ENCODE measurements around the gene RNF111.

Gene RNF111

GRCh38 chr15:58987491-58988005, at the start of gene RNF111:
Gene RNF111, plus strand, starts transcription at chr15:58987663. Its CDS starts 43,160 bp downstream, at chr15:59030823.
- DNase-seq (ENCODE audit: low read depth in 3 of 3) = peak; percentile 75 to 83 (median 83)

DNA sequence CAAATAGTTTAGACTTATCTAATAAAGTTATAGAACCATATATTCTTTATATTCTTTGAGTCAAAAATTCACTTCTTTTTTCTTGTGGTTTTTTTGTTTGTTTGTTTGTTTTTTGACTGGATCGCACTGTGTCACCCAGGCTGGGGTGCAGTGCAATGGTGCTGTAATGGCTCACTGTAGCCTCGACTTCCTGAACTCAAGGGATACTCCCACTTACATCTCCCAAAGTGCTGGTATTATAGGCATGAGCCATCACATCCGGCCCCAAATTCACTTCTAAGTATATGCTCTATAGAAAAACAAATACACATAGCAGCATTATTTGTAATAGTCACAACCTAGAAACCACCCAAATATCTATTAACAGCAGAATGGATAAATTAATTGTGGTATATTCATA, 40.3 kb upstream of the RNF111 start:
- DNase-seq (ENCODE audit: low read depth in 3 of 3) = no peak

GRCh38 chr15:58951388-58952007, 36.0 kb upstream of the RNF111 start:
- DNase-seq (ENCODE audit: low read depth in 3 of 3) = no peak

GRCh38 chr15:58952751-58953150, 34.7 kb upstream of the RNF111 start:
- DNase-seq (ENCODE audit: low read depth in 3 of 3) = no peak

GRCh38 chr15:58957101-58957973, 30.1 kb upstream of the RNF111 start:
- DNase-seq (ENCODE audit: low read depth in 3 of 3) = peak in 2 of 3 experiments; percentile 13 to 41

- no peak for DNase-seq (ENCODE audit: low read depth in 3 of 3)
Observed at GRCh38 chr15:58958811-58959210, 28.7 kb upstream of the RNF111 start.

- no peak for DNase-seq (ENCODE audit: low read depth in 3 of 3)
Observed at GRCh38 chr15:58962136-58962535, 25.3 kb upstream of the RNF111 start.

DNA sequence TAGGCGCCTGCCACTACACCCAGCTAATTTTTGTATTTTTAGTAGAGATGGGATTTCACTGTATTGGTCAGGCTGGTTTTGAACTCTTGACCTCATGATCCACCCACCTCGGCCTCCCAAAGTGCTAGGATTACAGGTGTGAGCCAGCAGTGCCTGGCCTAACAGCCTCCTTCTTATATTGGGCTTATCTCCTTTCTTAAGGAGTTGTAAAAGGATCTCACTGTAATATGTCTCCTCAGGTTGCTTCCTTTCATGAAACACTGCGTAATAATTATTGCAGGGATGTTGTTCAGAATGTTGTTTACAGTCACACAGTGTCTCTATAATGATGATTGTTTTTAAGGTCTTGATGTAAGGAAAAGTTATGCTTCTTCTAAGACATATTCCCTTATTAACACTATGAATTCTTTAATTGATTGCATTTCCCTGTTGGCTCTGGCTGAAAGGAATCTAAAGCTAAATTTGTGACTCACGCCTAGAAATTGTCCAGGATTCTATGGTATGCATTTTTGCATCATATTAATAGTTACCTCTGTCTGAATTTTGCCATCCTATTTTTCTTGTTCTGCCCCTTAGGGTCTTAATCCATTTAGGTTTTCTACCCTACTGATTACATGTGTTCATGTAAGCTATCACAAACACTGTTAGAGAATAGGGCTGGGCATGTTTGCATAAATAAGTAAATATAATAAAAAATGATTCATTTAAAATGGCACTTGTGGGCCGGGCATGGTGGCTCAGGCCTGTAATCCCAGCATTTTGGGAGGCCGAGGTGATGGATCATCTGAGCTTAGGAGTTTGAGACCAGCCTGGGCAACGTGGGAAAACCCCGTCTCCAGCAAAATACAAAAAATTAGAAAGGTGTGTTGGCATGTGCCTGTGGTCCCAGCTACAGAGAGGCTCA, 24.5 kb upstream of the RNF111 start:
- DNase-seq (ENCODE audit: low read depth in 3 of 3) = no peak

DNA sequence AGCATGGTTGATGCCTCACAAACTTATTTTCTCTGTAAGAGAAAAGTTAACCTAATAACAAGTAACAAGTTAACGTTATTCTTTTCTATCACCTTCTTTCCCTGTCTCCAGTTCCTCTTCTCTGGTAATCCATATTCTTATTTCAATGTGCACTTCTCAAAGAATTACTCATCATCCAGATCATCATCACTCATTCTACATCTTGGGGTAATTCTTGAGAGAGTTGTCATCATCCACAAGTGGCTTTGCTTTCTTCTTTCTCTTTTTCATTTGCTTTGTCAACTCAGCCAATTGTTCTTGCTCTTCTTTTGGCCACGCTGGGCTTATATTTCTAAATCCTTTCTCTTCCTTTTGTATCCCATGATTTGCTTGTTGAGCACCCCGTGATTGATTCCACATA, 20.8 kb upstream of the RNF111 start:
- no peak for DNase-seq (ENCODE audit: low read depth in 3 of 3)

DNA sequence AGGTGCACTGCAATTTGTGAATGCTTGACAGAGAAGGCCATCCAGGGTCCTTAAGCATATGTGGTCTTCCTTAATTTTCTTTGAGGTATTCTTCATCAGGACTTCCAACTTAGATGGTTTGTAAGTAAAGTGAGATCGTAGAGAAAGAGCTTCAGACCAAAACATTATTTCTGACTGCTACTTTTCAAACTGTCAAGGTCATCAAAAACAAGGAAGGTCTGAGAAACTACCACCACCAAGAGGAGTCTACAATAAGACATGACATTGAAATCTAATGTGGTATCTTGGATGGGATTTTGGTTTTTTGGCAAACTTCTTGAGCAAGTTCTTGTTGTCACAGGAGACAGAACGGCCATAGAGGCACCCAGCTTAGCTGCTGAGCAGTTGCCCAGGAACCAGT, 20.0 kb upstream of the RNF111 start:
- DNase-seq (ENCODE audit: low read depth in 3 of 3) = no peak

- no peak for DNase-seq (ENCODE audit: low read depth in 3 of 3)
Observed at GRCh38 chr15:58977887-58978286, 9.6 kb upstream of the RNF111 start.

DNA sequence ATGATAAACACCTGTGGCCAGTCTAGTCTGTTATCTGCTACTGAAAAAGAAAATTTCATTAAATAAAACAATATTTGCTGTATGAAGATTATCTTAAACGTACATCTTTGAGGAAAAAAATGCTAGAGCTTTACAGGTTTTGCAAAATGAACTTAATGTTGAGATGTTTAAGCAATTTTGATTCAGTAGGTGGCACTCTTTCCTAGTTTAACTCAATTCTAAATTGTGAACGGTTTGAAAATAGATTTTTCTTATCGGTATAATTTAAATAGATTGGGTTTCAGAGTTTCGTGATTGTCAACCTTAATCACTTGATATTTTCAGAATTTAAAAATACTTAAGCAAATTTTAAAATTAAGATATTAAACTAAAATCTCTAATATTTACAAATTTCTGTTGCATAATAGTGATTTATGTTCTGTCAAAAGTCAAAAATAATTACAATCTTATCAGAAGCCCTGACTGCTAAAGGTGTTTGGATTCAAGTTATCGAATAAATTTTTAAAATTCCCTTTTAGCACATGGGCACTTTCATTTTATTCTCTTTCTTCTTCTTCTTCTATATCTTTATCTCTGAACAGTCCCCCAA, 7.0 kb upstream of the RNF111 start:
- DNase-seq (ENCODE audit: low read depth in 3 of 3) = no peak

DNA sequence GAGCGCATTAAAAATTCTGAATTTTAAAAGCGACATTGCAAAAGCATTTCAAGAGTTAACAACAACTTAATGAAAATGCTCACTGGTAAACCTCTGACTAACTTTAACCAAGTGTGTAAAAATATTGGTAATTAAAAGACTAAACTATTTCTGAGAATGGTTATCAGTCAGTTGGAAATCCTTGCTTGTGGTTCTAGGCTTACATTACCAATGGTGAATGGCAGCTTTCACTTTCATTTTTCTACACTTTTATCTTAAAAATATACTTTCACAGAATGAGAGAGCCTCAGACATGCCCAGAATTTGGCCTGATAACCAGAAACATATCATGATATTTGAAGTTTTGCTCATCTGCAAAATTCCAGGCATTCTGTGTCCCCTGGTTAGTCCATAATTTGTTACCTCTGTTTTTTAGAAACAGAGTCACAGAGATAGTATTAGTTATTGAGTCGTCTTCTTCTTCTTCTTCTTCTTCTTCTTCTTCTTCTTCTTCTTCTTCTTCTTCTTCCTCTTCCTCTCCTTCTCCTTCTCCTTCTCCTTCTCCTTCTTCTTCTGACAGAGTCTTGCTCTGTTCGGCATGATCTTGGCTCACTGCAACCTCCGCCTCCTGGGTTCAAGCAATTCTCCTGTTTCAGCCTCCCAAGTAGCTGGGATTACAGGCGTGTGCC, 5.5 kb upstream of the RNF111 start:
- DNase-seq (ENCODE audit: low read depth in 3 of 3) = no peak

GRCh38 chr15:58983261-58983660, 4.2 kb upstream of the RNF111 start:
- DNase-seq (ENCODE audit: low read depth in 3 of 3) = no peak

DNA sequence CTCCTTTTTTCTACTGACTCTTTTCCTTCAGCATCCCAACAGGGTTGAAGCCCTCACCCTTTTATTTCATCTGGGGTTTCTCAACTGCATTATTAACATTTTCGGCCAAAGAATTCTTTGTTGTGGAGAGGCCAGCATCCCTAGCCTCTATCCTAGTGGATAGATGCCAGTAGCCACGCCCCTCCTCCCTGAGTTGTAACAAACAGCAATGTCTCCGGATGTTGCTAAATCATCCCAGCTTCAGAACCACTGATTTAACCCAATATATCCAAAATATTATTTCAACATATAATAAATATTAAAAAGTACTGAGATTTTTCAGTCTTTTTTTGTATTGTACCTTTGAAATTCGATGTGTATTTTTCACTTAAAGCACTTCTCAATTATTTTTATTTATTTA, 2.0 kb upstream of the RNF111 start:
- no peak for DNase-seq (ENCODE audit: low read depth in 3 of 3)

DNA sequence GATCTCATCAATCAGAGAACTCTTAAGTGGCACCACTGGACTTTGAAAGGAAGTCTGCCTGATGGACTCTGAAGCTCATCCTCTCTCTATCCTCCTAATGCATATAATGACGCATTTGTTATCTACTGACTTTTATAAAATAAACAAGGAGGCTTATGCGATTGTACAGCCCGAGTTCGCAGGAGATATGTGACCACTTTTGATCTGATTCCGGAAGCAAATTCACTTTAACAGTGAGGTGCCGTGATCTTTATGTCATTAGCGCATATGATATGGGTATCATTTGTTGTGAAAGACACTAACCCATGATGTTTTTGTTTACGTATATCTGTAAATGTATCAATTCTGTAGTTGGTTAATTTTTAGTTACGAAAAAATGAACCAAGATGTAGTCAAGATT, 427 bp upstream of the RNF111 start:
- DNase-seq (ENCODE audit: low read depth in 3 of 3) = no peak

- DNase-seq (ENCODE audit: low read depth in 3 of 3) = peak; percentile 29 to 47 (median 34)
Observed at GRCh38 chr15:58988006-58988785, 733 bp downstream of the RNF111 start.

DNA sequence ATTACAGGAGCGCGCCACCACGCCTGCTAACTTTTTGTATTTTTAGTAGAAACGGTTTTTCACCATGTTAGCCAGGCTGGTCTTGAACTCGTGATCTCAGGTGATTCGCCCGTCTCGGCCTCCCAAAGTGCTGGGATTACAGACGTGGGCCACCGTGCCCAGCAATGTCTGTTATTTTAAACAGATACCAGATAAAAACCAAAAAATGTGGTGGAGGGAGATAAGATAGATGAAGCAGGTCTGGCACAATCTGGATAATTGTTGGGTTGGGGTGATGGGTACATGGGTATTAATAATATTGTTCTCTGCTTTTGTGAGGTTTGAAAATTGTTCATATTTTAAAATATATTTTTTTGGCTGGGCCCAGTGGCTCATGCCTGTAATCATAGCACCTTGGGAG, 4.7 kb downstream of the RNF111 start:
- no peak for DNase-seq (ENCODE audit: low read depth in 3 of 3)

GRCh38 chr15:58994906-58995453, 7.5 kb downstream of the RNF111 start:
- DNase-seq (ENCODE audit: low read depth in 3 of 3) = no peak

- DNase-seq (ENCODE audit: low read depth in 3 of 3) = no peak
Observed at GRCh38 chr15:58999694-59000093, 12.2 kb downstream of the RNF111 start.
